ENCODE measurements around the gene PCP2.

- no peak for TF ChIP-seq POLR2A (IDR thresholded peaks at IDR 0.05)
- TF ChIP-seq POLR2AphosphoS5 (IDR thresholded peaks at IDR 0.05; ENCODE audit: insufficient read depth in 1 of 2, low read depth in 1 of 2): no peak
These were observed 15.8 kb downstream of the PCP2 start for GRCh38 chr19:7617735-7618134.

All from vagina (tissue), 2 donors.